Measurements from ENCODE around the gene SLIT3.

Gene SLIT3

GRCh38 chr5:169080448-169080911, 220.5 kb downstream of the SLIT3 start:
- no peak for DNase-seq (ENCODE audit: low spot score)

GRCh38 chr5:169079697-169080096, 221.2 kb downstream of the SLIT3 start:
- DNase-seq (ENCODE audit: low spot score), result no peak

GRCh38 chr5:169074839-169075238, 226.1 kb downstream of the SLIT3 start:
- no peak for DNase-seq (ENCODE audit: low spot score)

- DNase-seq (ENCODE audit: low spot score), result no peak
These were observed 228.7 kb downstream of the SLIT3 start for GRCh38 chr5:169072233-169072632.

GRCh38 chr5:169070413-169070812, 230.5 kb downstream of the SLIT3 start:
- no peak for DNase-seq (ENCODE audit: low spot score)

GRCh38 chr5:169067751-169068173, 233.2 kb downstream of the SLIT3 start:
- DNase-seq (ENCODE audit: low spot score), result no peak

GRCh38 chr5:169065400-169065799, 235.5 kb downstream of the SLIT3 start:
- DNase-seq (ENCODE audit: low spot score), result no peak

- DNase-seq (ENCODE audit: low spot score), result no peak
These were observed 236.8 kb downstream of the SLIT3 start for GRCh38 chr5:169064093-169064492.

- DNase-seq (ENCODE audit: low spot score), result no peak
These were observed 237.5 kb downstream of the SLIT3 start for GRCh38 chr5:169063316-169063953.

GRCh38 chr5:169062690-169063089, 238.2 kb downstream of the SLIT3 start:
- DNase-seq (ENCODE audit: low spot score), result no peak

GRCh38 chr5:169054506-169054905, 246.4 kb downstream of the SLIT3 start:
- no peak for DNase-seq (ENCODE audit: low spot score)

- no peak for DNase-seq (ENCODE audit: low spot score)
These were observed 248.7 kb downstream of the SLIT3 start for GRCh38 chr5:169052207-169052606.

GRCh38 chr5:169051351-169051750, 249.6 kb downstream of the SLIT3 start:
- no peak for DNase-seq (ENCODE audit: low spot score)

- no peak for DNase-seq (ENCODE audit: low spot score)
These were observed 250.3 kb downstream of the SLIT3 start for GRCh38 chr5:169050636-169051035.

GRCh38 chr5:169050146-169050571, 250.8 kb downstream of the SLIT3 start:
- DNase-seq (ENCODE audit: low spot score), result no peak

- DNase-seq (ENCODE audit: low spot score), result no peak
These were observed 251.2 kb downstream of the SLIT3 start for GRCh38 chr5:169049712-169050111.

- DNase-seq (ENCODE audit: low spot score), result no peak
These were observed 252.5 kb downstream of the SLIT3 start for GRCh38 chr5:169048181-169049125.

GRCh38 chr5:169044962-169045361, 256.0 kb downstream of the SLIT3 start:
- no peak for DNase-seq (ENCODE audit: low spot score)

- DNase-seq (ENCODE audit: low spot score), result no peak
These were observed 259.8 kb downstream of the SLIT3 start for GRCh38 chr5:169041180-169041579.

GRCh38 chr5:169039592-169039991, 261.3 kb downstream of the SLIT3 start:
- DNase-seq (ENCODE audit: low spot score), result no peak

- no peak for DNase-seq (ENCODE audit: low spot score)
These were observed 263.5 kb downstream of the SLIT3 start for GRCh38 chr5:169037466-169037865.

- no peak for DNase-seq (ENCODE audit: low spot score)
These were observed 264.7 kb downstream of the SLIT3 start for GRCh38 chr5:169036079-169036805.
